H9 (cell line): ENCODE results near the gene CFAP57. TPM values are rescaled to one million over a fixed set of nuclear protein-coding genes. Genes with fewer than 3 reads are reported as not detected.

Experiments
- DNase-seq: peaks from one replicate; pipeline ENCODE4 v3.0.0-alpha.2; 2017
- H2AFZ ChIP-seq: one replicate; pipeline ENCODE4 v1.6.1; 2013; ENCODE audit warnings: mild to moderate bottlenecking, low read length, control low read depth, moderate library complexity
- H2AK5ac ChIP-seq: 2 replicates; pipeline ENCODE4 v1.6.1; 2013; ENCODE audit warnings: low read length, control low read depth, mixed read lengths; ENCODE audit not compliant: insufficient read length
- H2BK120ac ChIP-seq: one replicate; pipeline ENCODE4 v1.6.1; 2013; ENCODE audit warnings: low read depth, mild to moderate bottlenecking, low read length, control low read depth, inconsistent platforms; ENCODE audit not compliant: poor library complexity, severe bottlenecking
- H2BK12ac ChIP-seq: 2 replicates; pipeline ENCODE4 v1.6.1; 2013; ENCODE audit warnings: low read length, control low read depth, mixed read lengths, low read depth; ENCODE audit not compliant: insufficient read length
- H2BK15ac ChIP-seq: 2 replicates; pipeline ENCODE4 v1.6.1; 2013; ENCODE audit warnings: low read depth, low read length, control low read depth
- H2BK20ac ChIP-seq: one replicate; pipeline ENCODE4 v1.6.1; 2013; ENCODE audit warnings: low read depth, mild to moderate bottlenecking, low read length, control low read depth, inconsistent platforms; ENCODE audit not compliant: poor library complexity, severe bottlenecking
- H2BK5ac ChIP-seq: 2 replicates; pipeline ENCODE4 v1.6.1; 2013; ENCODE audit warnings: low read length, control low read depth, mixed read lengths; ENCODE audit not compliant: insufficient read length
- H3K14ac ChIP-seq: 2 replicates; pipeline ENCODE4 v1.6.1; 2013; ENCODE audit warnings: low read length, control low read depth; ENCODE audit not compliant: insufficient read depth
- H3K18ac ChIP-seq: 2 replicates; pipeline ENCODE4 v1.6.1; 2013; ENCODE audit warnings: low read depth, mild to moderate bottlenecking, mixed read lengths, low read length, control low read depth; ENCODE audit not compliant: insufficient read length
- H3K23ac ChIP-seq: 2 replicates; pipeline ENCODE4 v1.6.1; 2013; ENCODE audit warnings: low read length, control low read depth, mixed read lengths, low read depth; ENCODE audit not compliant: insufficient read length
- H3K23me2 ChIP-seq: 2 replicates; pipeline ENCODE4 v1.6.1; 2013; ENCODE audit warnings: low read depth, mild to moderate bottlenecking, mixed read lengths, low read length, control low read depth; ENCODE audit not compliant: insufficient read length, poor library complexity, severe bottlenecking
- H3K27ac ChIP-seq: 2 replicates; pipeline ENCODE4 v1.5.1; 2013; ENCODE audit warnings: low read length, control low read depth, mixed read lengths, low read depth; ENCODE audit not compliant: insufficient read length
- H3K27me3 ChIP-seq: 2 replicates; pipeline ENCODE4 v1.6.1; 2013; ENCODE audit warnings: low read length, control low read depth, inconsistent platforms; ENCODE audit not compliant: insufficient read depth
- H3K4ac ChIP-seq: 2 replicates; pipeline ENCODE4 v1.6.1; 2013; ENCODE audit warnings: low read depth, mild to moderate bottlenecking, control low read depth, inconsistent platforms, low read length, moderate library complexity
- H3K4me1 ChIP-seq: 2 replicates; pipeline ENCODE4 v1.6.1; 2013; ENCODE audit warnings: low read length, control low read depth, inconsistent platforms; ENCODE audit not compliant: insufficient read depth
- H3K4me2 ChIP-seq: 2 replicates; pipeline ENCODE4 v1.6.1; 2013; ENCODE audit warnings: low read length, control low read depth, mixed read lengths; ENCODE audit not compliant: insufficient read length, insufficient read depth
- H3K56ac ChIP-seq: 2 replicates; pipeline ENCODE4 v1.6.1; 2013; ENCODE audit warnings: low read depth, mild to moderate bottlenecking, mixed read lengths, low read length, control low read depth; ENCODE audit not compliant: insufficient read length
- H3K79me1 ChIP-seq: 2 replicates; pipeline ENCODE4 v1.6.1; 2013; ENCODE audit warnings: low read depth, mild to moderate bottlenecking, moderate library complexity, low read length, control low read depth, inconsistent platforms; ENCODE audit not compliant: insufficient read depth, poor library complexity, severe bottlenecking
- H3K79me2 ChIP-seq: 2 replicates; pipeline ENCODE4 v1.6.1; 2013; ENCODE audit warnings: low read length, control low read depth, inconsistent platforms; ENCODE audit not compliant: insufficient read depth
- H3K9ac ChIP-seq: 2 replicates; pipeline ENCODE4 v1.6.1; 2013; ENCODE audit warnings: low read length, control low read depth, mixed read lengths; ENCODE audit not compliant: insufficient read length; ENCODE audit errors: extremely low read depth
- H3K9me3 ChIP-seq: one replicate; pipeline ENCODE4 v1.6.1; 2013; ENCODE audit warnings: low read depth, low read length, inconsistent platforms; ENCODE audit not compliant: control insufficient read depth
- H3T11ph ChIP-seq: one replicate; pipeline ENCODE4 v1.6.1; 2013; ENCODE audit warnings: mild to moderate bottlenecking, low read length, control low read depth, inconsistent platforms
- H4K20me1 ChIP-seq: one replicate; pipeline ENCODE4 v1.6.1; 2013; ENCODE audit not compliant: control insufficient read depth, insufficient read length, insufficient read depth
- H4K5ac ChIP-seq: 2 replicates; pipeline ENCODE4 v1.6.1; 2013; ENCODE audit warnings: low read depth, mild to moderate bottlenecking, mixed read lengths, low read length, control low read depth; ENCODE audit not compliant: insufficient read length
- H4K8ac ChIP-seq: replicated peaks from 2 replicates; pipeline ENCODE4 v1.6.1; 2013; ENCODE audit warnings: low read length, control low read depth, mixed read lengths, low read depth; ENCODE audit not compliant: insufficient read length
- H4K91ac ChIP-seq: 2 replicates; pipeline ENCODE4 v1.6.1; 2013; ENCODE audit warnings: low read depth, mild to moderate bottlenecking, moderate library complexity, mixed read lengths, low read length, control low read depth; ENCODE audit not compliant: insufficient read length
- H3K27ac Mint-ChIP-seq, 3 experiments: 2 replicates in 2 of 3; 3 replicates in 1 of 3; pipeline ENCODE4 v1.8.0; 2020 to 2021; ENCODE audit warnings: mixed read lengths in 3 of 3, mild to moderate bottlenecking in 1 of 3, moderate library complexity in 1 of 3
- H3K27me3 Mint-ChIP-seq: 2 replicates; pipeline ENCODE4 v1.8.0; 2021; ENCODE audit warnings: low read depth, mild to moderate bottlenecking, moderate library complexity, mixed read lengths
- H3K36me3 Mint-ChIP-seq, 3 experiments: 2 replicates in 2 of 3; 3 replicates in 1 of 3; pipeline ENCODE4 v1.8.0; 2020 to 2021; ENCODE audit warnings: low read depth in 3 of 3, mixed read lengths in 3 of 3; ENCODE audit not compliant: insufficient read depth in 1 of 3
- H3K4me1 Mint-ChIP-seq, 2 experiments: 2 replicates each; pipeline ENCODE4 v1.8.0; 2020; ENCODE audit warnings: mixed read lengths in 2 of 2
- H3K4me3 Mint-ChIP-seq, 2 experiments: 2 replicates in 1 of 2; 3 replicates in 1 of 2; pipeline ENCODE4 v1.8.0; 2020 to 2021; ENCODE audit warnings: mild to moderate bottlenecking in 2 of 2, mixed read lengths in 2 of 2, moderate library complexity in 1 of 2
- H3K9me3 Mint-ChIP-seq, 2 experiments: 2 replicates in 1 of 2; 3 replicates in 1 of 2; pipeline ENCODE4 v1.8.0; 2020; ENCODE audit warnings: mild to moderate bottlenecking in 2 of 2, mixed read lengths in 2 of 2, moderate library complexity in 1 of 2
- WGBS: extraction: QIAGEN DNeasy Blood & Tissue Kit; methylation state at CpG from one replicate; pipeline ENCODE4 v1.1.7; 2013; ENCODE audit warnings: missing lambda C conversion rate, low lambda C conversion rate, mixed read lengths; ENCODE audit not compliant: insufficient read length; ENCODE audit errors: extremely low coverage; 5-methylcytosine and 5-hydroxymethylcytosine counted together
- microRNA-seq: library from miRNA; unstranded; fragments of <30 nt; microRNA quantifications from one replicate; pipeline ENCODE4, GENCODE V29; 2020; ENCODE audit warnings: borderline microRNAs expressed
- total RNA-seq: library from RNA; stranded (reverse); gene quantifications from 2 replicates; pipeline ENCODE4 v1.2.1, GENCODE V29; 2021
- TF ChIP-seq, protein P1 (sequence below): fragments of 200-600 bp; sonication (generic); conservative IDR thresholded peaks from 3 replicates; pipeline ENCODE4 v1.8.0; 2021; ENCODE audit warnings: antibody characterized with exemption, mild to moderate bottlenecking

The CFAP57 gene
- total RNA-seq, 1 experiment from 2014 or later, result 0.33 TPM

DNA sequence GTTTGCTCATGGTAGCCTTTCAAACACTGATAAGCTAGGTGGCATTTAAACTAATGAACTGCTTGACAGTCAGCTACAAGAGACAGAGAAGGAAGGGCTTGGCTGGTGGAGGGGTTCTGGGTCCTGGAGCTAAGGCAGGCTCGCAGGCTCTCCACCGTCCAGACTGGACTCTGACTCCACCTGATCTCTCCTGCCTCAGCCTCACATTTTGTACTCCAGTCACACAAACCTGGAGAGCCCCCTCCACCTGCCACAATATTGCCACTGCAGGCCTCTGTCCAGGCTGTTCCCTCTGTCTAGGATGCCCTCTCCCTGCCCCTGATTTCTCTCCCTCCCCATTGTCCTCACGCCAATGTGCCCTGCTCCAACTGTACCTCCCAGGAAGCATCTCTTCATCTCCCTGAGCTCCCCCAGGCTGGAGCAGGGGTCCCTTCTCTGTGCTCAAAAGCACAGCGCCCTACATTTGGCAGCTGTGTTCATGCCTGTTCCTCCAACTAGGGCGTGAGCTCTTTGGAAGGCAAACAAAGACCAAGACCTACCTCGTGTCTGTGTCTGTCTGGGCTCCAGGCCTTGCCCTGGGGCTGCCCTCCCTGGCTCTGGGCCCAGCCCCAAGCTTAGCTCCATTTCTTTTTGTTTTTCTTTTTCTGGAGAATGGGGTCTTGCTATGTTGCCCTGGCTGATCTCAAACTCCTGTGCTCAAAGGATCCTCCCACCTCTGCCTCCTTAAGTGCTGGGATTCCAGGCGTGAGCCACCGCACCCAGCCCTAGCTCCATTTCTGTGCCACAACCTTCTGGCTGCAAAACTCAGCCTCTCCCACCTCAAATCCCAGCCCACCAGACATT is 131.6 kb downstream of the CFAP57 start:
- no peak overlapping the region for H3K14ac ChIP-seq
- WGBS, result no CpG with 5 or more reads among the region's 8 CpGs
- no peaks in the 10 kb centered on the region for H3K27me3 ChIP-seq
- no peaks in the 10 kb centered on the region for H3K79me1 ChIP-seq
- H3K36me3 Mint-ChIP-seq, result no peaks in the 10 kb centered on the region; a peak in 1 of 7 replicates
- no peaks in the 10 kb centered on the region for H4K20me1 ChIP-seq
- H3K4me2 ChIP-seq, result no peak overlapping the region
- H2AK5ac ChIP-seq, result no peak overlapping the region
- H3K9ac ChIP-seq, result no peak overlapping the region
- H4K8ac ChIP-seq, result no peak overlapping the region
- H3K9me3 Mint-ChIP-seq, result no peaks in the 10 kb centered on the region
- H3K27ac Mint-ChIP-seq, result peak overlapping the region in 2 of 3 experiments; percentile 15 to 46; a peak in 2 of 7 replicates
- H2BK15ac ChIP-seq, result no peak overlapping the region
- no peaks in the 10 kb centered on the region for H3K23me2 ChIP-seq
- no peak overlapping the region for H4K5ac ChIP-seq
- H3K4ac ChIP-seq, result no peak overlapping the region
- H3K23ac ChIP-seq, result no peak overlapping the region
- peaks cover 16% of the 10 kb centered on the region for H3K27me3 Mint-ChIP-seq
- H3K9me3 ChIP-seq, result no peaks in the 10 kb centered on the region
- H3K18ac ChIP-seq, result no peak overlapping the region
- H3K56ac ChIP-seq, result no peak overlapping the region
- H3K79me2 ChIP-seq, result no peaks in the 10 kb centered on the region
- no peak overlapping the region for H3T11ph ChIP-seq
- H2AFZ ChIP-seq, result no peak overlapping the region
- no peak overlapping the region for H2BK5ac ChIP-seq
- no peaks in the 10 kb centered on the region; the same call in 1 of the 2 replicates for H3K4me1 ChIP-seq
- H4K91ac ChIP-seq, result no peak overlapping the region
- H2BK20ac ChIP-seq, result no peak overlapping the region
- no peak overlapping the region for H3K27ac ChIP-seq
- no peak for DNase-seq
- no peak overlapping the region for H3K4me3 Mint-ChIP-seq
- H3K4me1 Mint-ChIP-seq, result peaks cover 27 to 36% of the 10 kb centered on the region in 2 experiments
- H2BK12ac ChIP-seq, result no peak overlapping the region
- H2BK120ac ChIP-seq, result no peak overlapping the region
- TF ChIP-seq, protein P1, sequence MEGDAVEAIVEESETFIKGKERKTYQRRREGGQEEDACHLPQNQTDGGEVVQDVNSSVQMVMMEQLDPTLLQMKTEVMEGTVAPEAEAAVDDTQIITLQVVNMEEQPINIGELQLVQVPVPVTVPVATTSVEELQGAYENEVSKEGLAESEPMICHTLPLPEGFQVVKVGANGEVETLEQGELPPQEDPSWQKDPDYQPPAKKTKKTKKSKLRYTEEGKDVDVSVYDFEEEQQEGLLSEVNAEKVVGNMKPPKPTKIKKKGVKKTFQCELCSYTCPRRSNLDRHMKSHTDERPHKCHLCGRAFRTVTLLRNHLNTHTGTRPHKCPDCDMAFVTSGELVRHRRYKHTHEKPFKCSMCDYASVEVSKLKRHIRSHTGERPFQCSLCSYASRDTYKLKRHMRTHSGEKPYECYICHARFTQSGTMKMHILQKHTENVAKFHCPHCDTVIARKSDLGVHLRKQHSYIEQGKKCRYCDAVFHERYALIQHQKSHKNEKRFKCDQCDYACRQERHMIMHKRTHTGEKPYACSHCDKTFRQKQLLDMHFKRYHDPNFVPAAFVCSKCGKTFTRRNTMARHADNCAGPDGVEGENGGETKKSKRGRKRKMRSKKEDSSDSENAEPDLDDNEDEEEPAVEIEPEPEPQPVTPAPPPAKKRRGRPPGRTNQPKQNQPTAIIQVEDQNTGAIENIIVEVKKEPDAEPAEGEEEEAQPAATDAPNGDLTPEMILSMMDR, result no peak

Small RNAs within 50 kb of the gene (microRNA-seq; reads per million reads assigned to microRNA genes)
- gene MIR6733, result not detected

Other genes with a start within 250 kb of the CFAP57 start
- gene SLC2A1, start 213.5 kb upstream of the CFAP57 start, total RNA-seq, result 186 and 187 TPM in 2 replicates
- gene EBNA1BP2, start within 50 bp of the CFAP57 start, total RNA-seq, result 84.3 and 84.7 TPM in 2 replicates
- gene TMEM125, start 97.7 kb downstream of the CFAP57 start, total RNA-seq, result 19.1 and 19.6 TPM in 2 replicates
- gene C1orf210, start 113.3 kb downstream of the CFAP57 start, total RNA-seq, result 5.9 and 6.3 TPM in 2 replicates
- 0.64 and 1.2 TPM in 2 replicates for gene TIE1, start 128.7 kb downstream of the CFAP57 start, total RNA-seq
- 0.35 TPM in 1 of 2 replicates, not detected in the other for gene MPL, start 165.5 kb downstream of the CFAP57 start, total RNA-seq
- 246 and 251 TPM in 2 replicates for gene CDC20, start 186.7 kb downstream of the CFAP57 start, total RNA-seq
- gene ELOVL1, start 195.7 kb downstream of the CFAP57 start, total RNA-seq, result 20.7 and 21.6 TPM in 2 replicates
- 19.1 and 23.0 TPM in 2 replicates for gene MED8, start 217.5 kb downstream of the CFAP57 start, total RNA-seq
- 14.8 and 16.8 TPM in 2 replicates for gene SZT2, start 217.6 kb downstream of the CFAP57 start, total RNA-seq